ENCODE measurements around the gene STK25.

STK25 gene

DNA sequence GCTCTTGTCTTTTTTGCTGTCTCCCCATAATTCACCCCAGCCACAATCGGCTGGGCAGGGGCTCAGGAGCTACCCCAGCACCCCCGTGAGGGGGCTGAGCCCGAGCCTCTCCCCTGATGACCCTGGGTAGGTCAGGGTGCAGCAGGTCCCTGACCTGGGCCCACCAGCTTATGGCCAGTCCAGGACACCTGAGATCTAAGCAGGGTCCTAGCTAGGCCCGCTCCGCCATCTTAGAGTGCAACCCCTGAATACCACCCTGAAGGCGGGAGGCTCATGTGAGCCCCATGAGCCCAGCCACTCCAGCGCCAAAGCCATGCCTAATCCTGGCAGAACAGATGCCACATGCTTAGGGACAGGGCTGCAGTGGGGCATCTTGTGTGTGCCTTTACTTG, 16.2 kb downstream of the STK25 start:
- DNase-seq: no peak

DNA sequence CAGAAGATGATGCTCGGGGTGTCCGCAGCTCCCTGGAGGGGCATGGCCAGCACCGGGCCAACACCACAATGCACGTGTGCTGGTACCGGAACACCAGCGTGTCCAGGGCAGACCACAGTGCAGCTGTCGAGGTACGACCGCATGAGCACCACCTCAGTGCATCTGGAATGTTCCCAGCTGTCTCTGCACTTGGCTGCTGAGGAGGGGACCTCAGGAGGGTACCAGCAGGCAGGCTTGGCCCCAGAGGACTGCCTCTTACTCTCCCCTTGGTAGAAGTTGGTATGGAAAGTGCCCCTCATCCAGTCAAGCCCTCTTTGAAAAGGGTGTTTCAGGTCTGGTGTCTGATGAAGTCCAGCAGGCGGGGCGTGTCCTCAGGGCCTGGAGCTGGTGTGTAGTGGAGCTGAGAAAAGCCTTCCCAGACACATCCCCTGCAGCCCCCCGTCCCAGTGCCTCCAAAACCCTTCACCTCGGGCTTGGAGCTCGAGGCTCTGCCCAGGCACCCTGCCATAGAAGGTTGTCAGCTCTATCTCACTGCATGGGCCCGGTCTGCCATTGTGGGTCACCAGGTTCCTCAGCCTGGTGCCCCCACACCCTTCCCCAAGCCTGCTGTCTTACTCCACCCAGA, 16.7 kb downstream of the STK25 start:
- DNase-seq: no peak

DNA sequence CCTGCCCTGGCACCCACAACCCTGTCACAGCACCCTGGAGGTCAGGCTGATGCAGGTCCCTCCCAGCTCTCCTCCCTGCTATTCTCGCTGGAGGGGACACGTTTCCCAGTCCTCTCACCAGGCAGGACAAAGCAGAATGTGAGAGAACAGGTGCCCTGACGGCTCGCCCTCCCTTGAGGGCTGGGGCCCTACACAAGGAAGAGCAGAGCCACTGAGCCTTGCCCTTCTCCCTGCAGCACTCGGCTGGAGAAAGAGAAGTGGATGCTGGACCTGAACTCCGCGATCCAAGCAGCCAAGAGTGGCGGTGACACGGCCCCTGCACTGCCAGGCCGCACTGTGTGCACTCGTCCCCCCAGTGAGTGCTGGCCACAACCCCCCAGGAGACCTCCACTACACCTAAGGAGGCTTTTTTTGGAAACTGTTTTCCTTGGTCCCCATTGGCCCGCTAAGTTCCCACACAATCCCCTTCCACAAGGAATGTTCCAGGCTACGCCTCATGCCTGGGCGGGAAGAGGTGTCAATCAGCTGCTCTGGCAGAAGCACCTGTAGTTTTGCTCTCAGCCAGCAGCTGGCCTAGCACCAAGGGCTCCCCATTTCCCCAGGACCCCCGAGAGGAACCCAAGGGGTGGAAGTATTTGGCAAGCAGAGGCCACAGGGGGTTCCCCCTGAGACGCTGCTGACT, 17.4 kb downstream of the STK25 start:
- no peak for DNase-seq

DNA sequence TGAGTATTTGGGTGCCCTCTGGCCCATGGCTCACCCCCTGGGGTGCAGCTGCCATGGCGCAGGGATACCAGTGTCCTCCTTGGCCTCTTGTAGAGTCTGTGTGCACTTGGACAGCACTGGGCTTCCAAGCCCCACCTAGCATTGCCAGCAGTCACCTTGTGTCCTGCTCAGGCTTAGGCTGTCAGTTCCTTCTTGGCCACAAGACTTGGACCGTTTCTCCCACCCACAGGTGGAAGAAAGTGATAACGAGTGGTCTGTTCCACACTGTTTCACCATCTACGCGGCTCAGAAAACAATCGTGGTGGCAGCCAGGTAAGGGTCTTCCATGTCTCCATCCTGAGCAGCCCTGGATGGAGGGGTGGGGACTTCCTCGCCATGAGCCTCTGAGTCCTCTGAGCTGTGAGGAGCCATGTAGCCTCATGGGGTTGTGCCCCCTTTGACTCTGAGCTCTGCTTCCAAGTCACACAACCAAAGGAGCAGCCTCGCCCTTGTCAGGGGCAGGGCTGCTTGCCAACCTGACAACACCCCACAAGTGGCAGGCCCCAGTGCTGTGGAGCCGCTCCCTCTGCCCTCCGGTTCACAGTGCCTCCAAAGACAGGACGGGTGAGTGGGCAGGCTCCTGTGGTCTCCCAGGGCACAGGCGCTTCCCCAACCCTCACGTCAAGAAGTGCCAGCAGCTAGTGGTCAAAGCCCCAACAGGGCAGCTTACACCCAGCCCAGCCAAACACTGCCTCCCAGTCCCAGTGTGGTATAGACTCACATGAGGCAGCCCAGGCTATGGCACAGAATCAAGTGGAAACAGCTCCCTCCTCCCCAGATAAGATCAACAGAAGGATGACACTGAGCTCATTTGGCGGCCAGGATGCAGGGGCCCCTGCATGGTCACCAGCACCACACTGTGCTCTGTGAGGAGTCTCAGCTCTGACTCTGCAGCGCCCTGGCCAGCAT, 18.4 kb downstream of the STK25 start:
- no peak for DNase-seq

DNA sequence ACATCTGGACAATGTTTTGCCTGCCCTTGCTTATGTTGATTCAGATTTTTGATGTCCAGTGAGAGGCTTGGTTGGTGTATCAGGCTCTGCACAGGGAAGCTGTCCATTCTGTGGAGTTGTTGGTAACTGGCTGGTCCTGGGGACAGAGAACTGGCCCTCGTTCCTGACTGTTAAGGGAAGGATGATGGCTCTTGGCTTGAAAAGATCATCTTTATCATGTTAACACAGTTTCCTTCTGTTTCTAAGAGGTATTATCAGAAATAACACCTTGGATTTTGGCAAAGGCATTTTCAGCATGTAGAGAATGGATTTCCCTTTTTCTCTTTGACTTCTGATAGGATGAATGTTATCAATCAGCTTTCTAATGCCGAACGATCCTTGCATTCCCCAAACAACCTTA, 19.3 kb downstream of the STK25 start:
- no peak for DNase-seq

DNA sequence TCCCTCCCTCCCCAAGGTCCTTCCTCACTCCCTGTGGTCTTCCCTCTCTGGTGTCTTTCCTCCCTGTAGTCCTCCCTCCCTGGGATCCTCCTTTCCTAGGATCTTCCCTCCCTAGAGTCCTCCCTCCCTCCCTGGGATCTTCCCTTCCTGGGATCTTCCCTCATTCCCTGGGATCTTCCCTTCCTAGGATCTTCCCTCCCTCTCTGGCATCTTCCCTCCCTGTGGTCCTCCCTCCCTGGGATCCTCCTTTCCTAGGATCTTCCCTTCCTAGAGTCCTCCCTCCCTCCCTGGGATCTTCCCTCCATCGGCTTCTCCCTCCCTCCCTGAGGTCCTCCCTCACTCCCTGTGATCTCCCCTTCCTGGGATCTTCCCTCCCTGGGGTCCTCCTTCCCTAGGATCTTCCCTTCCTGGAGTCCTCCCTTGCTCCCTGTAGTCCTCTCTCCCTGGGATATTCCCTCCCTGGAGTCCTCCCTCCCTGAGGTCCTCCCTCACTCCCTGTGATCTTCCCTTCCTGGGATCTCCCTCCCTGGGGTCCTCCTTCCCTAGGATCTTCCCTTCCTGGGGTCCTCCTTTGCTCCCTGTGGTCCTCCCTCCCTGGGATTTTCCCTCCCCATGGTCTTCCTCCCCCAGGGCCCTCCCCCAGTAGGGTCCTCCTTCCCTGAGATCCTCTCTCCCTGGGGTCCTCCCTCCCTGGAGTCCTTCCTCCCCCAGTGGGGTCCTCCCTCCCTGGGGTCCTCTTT, 23.0 kb downstream of the STK25 start:
- no peak for DNase-seq

DNA sequence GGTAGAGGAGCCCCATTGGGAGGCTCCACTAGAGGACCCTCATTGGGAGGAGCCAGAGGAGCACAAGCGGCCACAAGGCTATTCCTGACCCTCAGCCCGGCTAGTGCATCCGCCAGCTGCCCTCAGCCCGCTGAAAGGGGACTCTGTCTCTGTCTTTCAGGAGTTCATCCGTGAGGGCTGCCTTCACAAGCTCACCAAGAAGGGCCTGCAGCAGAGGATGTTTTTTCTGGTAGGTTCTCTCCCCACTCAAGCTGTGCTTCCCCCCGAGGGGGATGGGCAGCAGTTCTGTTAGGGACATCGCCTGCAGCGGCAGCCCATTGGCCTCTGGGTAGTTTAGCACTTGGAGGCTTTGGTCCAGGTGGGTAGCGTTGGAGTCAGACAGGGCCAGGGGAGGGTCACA, 25.1 kb downstream of the STK25 start:
- DNase-seq: no peak

DNA sequence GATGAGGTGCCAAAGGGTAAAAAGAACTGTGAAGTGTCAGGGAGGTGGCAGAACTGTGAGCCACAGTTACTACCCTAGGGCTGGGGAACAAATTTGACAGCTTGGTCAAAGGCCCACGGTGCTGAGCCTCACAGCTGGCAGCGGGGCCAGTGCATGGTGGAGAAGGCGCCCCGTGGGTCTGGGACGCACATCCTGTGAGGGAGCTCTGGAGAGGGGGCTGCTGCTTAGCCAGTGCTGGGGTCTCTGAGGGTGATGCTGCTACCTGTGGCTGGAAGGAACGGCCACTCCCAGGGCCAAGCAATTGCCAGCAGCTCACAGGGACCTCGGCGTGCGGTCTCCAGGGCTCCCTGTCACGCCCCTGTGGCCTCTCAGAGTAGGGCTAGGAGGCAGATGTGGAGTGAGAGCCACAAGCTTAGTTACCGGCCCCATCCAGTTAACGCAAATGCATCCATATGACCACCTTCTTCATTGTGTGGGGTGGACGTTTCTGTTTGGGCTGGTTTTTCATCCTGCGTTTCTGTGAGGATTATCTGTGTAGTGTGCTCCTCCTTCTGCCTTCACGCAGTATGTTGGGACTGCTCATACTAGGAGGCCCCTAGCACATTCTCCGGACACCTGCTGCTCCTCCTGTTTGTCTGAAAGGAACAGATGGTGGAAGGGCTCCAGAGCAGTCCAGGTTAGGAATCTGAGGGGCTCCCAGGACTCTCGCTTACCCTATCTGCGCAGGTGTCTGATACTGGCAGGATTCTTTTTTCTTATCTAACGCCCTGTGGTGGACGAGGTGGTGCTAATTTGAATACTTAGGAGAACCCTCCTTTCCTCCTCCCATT, 26.0 kb downstream of the STK25 start:
- no peak for DNase-seq

DNA sequence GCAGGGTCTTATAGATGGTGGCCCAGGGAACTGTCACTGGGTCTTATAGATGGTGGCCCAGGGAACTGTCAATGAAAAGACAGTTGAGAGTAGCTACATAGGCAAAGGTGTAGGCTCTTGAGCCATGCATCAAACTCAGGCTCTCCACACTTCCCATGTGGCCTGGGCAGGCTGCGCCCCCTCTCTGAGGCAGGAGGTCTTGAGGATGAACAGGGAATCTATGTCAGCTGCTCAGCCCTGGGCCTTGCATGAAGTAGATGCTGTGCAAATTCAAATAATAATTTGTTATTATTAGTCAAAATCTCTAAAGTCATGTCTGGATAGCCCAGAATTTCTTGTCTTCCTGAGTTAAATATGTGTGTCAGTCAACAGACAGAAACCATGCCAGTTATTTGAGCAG, 26.7 kb downstream of the STK25 start:
- no peak for DNase-seq

DNA sequence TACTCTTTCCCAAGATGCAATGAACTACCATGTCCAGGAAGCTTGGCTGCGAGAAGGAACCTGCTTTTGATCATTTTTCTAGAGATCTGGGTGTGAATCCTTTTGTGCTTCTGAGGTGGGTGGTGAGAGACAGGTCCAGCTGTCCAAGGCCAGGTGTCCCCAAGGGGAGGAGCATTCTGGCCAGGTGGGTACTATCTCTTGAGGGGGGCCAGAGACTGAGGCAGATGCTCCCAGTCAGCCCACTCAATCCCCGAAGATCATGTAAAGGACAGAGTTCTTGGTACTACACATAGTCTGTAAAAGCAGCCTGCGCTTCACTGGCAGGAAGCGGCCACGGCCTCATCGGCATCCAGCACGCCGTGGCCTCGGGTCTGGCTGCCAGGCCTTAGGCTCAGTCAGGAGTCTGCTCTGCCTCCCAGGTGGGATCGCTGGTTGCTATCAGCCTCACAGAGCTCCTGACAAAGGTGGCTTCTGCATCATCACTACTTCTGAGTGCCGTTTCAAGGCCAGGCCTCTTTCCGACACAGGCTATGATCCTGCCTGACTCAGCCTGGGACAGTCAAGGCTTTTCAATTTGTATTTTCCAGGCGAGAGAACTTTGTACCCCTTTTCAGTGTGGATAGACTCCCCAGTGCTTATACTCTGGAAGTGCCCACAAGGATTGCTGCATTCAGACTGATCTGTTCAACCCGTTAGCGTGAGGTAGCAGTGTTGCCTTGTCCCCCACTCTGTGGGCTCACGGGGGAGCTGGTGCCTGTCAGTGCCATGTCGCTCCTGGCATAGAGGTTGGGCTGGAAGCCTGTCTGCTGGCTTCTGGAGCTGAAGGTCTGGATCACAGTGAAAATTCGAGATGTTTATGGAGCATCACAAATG, 29.1 kb downstream of the STK25 start:
- no peak for DNase-seq

DNA sequence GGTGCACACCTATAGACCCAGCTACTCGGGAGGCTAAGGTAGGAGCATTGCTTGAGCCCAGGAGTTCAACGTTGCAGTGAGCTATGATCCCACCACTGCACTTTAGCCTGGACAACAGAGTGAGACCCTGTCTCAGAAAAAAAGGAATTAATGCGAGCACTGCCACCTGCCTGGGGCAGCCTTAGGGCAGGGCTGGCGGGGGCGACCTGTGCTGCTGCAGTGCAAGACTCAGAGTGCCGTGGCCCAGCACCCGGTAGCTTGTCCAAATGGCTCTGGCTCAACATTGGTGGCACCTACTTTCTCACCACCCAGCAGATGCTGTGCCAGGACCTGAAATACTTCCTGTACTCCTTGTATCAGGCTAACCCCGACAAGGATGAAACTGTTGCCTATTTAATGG, 30.2 kb downstream of the STK25 start:
- DNase-seq: no peak

DNA sequence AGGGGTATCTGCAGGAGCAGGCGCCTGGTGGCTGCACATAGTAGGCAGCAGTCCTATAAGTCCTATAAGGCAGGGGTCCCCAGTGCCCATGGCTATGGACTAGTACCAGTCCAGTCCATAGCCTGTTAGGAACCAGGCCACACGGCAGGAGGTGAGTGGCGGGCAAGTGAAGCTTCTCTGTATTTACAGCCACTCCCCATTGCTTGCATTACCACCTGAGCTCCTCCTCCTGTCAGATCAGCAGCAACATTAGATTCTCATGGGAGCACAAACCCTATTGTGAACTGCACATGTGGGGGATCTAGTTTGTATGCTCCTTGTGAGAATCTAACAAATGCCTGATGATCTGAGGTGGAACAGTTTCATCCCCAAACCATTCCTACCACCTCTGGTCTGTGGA, 33.1 kb downstream of the STK25 start:
- DNase-seq: no peak

DNA sequence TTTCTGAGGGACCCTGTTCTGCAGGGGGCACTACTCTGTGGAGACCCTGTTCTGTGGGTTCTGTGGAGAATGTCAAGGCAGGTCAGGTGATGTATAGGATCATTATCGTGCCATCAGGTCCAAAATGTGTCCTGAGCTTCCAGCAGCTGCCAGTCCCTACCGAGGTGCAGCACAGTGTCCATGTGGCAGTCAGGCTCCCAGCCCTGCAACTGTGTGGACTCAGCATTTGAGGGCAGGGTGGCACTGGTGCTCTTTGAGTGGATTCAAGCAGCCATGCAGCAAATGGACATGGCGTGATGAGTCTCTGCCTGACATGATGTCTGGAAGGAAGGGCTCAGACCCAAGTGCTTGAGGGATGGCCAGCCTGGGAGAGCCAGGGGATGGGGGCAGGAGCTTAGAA, 35.0 kb downstream of the STK25 start:
- DNase-seq: no peak

DNA sequence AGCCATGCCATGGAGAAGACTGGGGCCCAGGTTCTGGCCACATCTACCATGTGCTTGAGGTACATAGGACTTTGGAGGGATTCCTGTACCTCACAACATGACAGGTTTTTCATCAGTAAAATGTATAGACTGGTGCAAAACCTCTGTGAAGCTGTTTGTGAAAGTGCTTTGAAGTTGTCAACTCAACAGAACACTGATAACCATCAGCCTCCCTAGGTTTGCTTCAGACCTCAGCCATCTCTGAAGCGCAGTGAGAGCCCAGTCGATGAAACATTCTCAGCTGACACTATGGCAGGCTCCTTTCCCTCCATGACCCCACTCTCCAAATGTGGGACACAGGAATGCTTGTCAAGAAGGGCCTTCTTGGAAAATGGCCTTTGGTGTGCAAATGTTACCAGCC, 38.6 kb downstream of the STK25 start:
- DNase-seq: no peak

DNA sequence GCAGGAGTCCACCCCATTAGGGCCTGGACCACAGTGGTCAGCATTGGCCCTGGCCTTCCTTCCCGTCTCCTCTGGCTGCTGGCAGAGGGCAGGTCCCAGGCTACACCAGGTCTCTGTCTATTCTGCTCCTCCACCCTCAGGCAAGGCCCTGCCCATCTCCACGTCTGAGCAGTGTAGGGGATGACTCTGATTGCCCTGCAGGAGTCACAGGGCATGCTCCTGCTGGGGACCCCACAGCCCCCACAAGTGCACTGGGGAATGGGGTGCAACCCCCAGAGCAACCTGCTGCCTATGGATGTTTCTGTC, 40.0 kb downstream of the STK25 start:
- no peak for DNase-seq

DNA sequence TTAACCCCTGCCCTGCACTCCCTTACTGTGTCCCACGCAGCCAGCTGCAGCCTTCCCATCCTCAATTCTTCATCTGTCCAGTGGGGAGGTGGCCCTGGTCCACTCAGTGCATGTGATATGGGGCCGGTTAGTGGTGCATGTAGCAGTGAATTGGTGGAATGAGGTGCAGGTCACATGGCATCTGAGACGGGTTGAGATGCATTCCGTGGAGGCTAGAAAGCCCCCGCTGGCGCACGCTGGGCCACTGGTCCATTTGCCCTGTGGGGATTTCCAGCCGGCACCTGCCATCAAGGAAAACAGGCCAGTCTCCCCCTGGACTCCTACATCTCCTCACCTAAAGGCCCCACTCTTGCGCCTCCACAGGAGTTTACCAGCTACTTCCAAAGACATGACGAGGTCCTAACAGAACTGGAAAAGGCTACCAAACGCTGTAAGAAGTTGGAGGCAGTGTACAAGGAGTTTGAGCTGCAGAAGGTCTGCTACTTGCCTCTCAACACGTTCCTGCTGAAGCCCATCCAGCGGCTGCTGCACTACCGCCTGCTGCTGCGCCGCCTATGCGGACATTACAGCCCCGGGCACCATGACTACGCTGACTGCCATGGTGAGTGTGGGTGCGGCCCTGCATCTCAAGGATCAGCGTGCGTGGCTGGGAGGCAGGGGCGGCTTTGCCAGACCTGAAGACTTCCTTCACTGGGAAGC, 40.5 kb downstream of the STK25 start:
- DNase-seq: no peak

DNA sequence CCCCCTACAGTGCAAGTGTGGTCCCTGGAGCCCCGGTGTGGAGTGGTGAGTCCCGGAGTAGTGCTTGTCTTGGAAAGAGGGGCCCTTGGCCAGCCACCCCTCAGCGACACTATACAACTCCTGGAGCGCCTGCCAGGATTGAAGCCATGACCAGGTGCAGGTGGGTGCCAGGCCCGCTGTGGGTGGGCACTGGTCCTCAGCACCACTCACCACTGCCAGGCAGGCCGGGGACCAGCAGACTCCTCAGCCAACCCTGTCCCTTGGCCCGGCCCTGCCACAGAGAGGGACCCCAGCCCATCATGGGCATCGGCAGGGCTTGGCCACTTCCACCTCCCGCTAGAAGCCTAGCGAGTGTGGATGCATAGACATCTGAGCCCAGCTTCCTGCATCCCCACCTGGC, 42.2 kb downstream of the STK25 start:
- DNase-seq: no peak

DNA sequence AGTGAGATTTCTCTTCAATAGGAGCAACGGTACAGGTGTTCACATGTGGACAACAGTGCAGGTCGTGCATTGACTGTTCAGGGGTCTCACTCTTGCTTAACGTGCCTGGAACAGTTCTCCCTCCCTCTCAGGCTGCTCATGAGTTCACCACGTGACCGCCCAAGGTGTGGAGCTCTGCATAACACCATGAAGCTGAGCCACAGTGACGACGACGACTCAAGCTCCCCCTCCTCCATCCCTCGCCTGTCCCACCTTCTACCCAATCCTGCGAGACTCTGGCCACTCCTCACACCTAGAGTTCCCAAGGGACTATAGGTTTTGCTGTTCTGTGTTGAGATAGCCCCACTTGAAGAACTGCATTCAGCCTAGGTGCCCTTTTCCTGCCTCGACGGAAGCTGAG, 42.8 kb downstream of the STK25 start:
- DNase-seq: no peak

DNA sequence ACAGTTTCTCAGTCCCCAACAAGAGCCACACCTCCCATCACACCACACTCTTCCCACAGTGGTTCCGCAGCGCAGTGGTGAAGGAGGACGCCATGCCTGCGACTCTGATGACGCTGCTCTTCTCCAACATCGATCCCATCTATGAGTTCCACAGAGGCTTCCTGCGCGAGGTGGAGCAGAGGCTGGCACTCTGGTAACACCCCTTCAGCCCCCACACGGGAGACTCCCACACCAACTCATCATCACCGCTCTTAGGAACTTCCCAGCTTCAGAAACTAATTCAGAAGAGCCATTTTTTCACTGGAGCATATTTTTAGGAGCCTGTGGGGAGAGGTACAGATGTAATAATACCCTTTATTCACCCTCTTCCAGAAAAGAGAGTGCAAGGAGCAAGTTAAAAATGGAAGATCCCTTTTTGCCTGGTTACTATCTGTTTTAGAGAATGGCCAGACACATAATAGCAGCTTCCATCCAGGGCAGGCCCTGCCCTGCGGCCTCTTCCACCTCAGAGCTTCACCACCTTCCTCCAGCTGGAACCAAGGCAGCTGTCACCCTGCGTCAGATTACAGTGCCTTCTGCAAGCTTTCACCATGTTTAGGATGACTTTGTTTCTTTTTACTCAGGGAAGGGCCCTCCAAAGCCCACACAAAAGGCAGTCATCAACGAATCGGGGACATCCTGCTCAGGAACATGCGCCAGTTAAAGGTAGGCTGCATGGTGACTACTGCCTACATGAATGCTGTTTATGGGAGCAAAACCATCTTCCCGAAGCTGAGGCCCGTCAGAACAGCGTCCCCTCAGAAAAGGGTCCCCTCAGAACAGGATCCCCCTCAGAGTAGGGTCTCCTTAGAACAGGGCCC, 44.9 kb downstream of the STK25 start:
- no peak for DNase-seq

Measured in AML-193 (cell line).